GM19240 (cell line): ENCODE results near the gene SNX21.

Experiments used
- DNase-seq: peaks from one replicate; pipeline ENCODE4 v3.0.0; 2011; ENCODE audit warnings: low spot score; ENCODE audit not compliant: insufficient read length

The SNX21 gene

DNA sequence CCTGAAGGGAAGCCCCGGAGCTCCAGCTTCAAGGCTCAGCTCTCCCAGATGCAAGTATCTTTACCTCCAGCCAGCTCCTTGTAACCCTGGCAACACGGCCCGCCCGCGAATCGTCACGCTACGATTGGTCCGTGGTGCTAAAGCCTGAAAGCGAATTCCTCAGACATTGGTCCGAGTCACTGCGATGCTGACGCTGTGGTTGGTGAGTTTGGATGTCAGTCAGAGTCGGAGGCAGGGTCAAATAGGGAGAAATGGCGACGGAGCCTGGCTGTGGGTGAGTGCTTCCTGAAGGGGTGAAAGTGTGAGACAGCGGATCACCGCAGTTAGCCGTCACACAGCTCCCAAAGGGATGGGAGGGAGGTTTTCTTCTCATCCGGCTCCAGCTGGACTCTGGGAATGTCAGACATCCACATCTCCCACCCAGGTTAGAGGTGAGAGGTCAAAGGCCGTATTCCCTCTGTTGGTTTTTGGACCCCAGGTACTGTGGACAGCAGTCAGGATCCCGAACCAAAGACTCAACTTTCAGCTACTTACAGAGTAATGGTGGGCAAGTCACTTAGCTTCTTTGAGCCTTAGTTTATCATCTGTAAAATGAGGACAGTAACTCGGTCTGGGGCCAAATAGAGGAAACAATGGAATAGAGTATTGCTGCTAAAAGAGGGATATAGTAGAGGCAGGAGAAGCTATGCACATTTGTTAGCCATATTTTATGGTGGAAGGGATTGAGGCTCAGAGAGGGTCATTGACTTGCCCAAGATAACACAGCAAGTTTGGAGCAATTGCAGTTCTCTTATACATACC, 47.6 kb downstream of the SNX21 start, which contains the start of gene ZSWIM1:
Gene ZSWIM1, plus strand, starts transcription at position 240 of the 801 bp plus-strand sequence. CDS start 1,366 bp downstream, outside the sequence.
- peak; percentile 97 for DNase-seq

DNA sequence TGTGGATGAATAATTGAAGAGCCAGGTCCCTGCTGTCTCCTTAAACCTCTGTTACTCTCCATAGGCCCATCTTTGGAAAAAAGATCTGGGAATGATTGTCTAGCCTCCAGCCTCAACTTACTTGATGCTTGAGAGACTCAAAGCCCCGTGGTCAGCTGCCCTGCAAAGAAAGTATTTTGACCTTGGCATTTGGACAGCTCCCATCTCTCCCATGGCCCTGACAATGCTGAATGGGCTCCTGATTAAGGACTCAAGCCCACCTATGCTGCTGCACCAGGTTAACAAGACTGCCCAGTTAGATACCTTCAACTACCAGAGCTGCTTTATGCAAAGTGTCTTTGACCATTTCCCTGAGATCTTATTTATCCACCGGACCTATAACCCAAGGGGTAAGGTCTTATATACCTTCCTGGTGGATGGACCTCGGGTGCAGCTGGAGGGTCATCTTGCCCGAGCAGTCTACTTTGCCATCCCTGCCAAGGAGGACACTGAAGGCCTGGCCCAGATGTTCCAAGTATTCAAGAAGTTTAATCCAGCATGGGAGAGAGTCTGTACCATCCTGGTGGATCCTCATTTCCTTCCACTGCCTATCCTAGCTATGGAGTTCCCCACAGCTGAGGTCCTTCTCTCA, 49.0 kb downstream of the SNX21 start:
- no peak for DNase-seq

DNA sequence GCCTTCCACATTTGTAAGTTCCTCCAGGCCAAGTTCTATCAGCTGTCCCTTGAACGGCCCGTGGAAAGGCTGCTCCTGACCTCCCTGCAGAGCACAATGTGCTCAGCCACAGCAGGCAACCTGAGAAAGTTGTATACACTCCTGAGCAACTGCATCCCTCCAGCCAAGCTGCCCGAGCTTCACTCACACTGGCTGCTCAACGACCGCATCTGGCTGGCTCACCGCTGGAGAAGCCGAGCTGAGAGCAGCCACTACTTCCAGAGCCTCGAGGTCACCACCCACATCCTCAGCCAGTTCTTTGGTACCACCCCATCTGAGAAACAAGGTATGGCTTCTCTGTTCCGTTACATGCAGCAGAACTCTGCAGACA, 49.5 kb downstream of the SNX21 start:
- DNase-seq: no peak

DNA sequence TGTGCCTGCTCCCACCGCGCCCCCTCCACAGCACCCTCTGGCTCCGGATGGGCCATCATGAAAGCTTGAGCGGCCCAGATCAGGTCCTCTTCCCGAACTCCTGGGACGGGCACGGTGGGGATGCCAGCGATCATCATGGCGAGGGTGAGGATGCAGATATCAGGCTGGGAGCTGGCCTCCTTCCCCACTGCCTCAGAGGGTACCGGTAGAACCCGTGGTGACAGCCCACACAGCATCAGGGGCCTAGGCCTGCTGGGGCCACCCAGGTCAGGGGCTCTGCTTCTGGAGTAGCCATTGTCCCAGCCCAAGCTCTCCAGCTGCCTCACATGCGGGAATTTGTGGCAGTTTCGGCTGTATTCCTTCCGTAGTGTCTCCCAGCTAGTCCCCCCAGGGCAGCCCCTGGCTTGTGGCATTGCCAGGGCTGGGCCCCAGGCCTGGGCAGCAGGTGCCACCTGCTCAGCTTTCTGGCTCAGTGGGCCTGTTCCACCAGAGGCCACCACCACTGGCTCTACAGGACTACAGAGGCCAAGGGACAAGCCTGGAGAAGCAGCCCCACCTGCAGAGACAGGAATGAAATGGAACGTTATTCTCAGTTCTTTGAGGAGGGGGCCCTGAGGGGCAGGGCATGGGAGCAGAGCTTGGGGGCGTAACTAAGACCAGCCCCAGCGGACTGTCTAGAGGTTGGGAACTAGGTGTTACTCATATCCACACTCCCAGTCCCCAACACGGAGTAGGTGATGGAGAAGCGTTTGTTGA, 53.2 kb downstream of the SNX21 start:
- DNase-seq: no peak

DNA sequence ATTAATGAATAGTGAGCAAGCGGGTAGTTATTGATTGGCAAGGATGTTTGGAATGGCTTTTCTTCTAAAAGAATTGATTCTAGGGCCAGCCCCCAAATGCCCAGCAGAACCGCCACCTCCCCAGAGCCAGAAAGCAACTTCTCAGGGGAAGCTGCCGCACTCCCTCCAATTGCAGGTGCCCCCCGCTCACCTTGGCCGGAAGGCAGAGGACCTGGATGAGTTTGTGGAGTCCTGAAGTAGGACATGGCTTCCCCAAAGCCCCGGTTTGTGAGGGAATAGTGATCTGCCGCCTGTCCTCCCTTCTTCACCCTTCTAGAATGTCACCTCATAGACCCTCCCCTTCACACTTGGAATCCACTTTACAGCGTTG, 53.7 kb downstream of the SNX21 start, which contains the start of gene SPATA25:
Gene SPATA25, minus strand, starts transcription at position 277 of the 370 bp plus-strand sequence. Its CDS starts 32 bp downstream, at position 245.
- no peak for DNase-seq

DNA sequence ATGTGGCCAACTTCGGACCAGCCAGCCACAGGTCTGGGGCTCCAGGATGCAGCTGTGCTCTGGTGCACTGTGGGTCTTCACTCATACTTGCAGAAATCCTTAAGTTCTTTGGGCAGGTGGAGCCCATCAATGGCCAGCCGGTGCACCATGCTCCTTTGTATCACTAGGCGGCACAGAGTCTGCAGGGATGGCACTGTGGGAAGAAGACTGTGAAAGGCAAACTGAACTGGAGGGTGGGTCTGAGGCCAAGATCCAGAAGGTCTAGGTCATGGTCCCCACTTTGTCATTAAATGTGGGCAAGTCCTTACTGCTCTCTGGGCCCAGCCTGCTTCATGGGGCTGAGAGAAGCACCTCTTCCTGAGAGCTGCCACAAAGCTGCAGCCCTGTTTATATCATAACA, 55.1 kb downstream of the SNX21 start:
- no peak for DNase-seq

DNA sequence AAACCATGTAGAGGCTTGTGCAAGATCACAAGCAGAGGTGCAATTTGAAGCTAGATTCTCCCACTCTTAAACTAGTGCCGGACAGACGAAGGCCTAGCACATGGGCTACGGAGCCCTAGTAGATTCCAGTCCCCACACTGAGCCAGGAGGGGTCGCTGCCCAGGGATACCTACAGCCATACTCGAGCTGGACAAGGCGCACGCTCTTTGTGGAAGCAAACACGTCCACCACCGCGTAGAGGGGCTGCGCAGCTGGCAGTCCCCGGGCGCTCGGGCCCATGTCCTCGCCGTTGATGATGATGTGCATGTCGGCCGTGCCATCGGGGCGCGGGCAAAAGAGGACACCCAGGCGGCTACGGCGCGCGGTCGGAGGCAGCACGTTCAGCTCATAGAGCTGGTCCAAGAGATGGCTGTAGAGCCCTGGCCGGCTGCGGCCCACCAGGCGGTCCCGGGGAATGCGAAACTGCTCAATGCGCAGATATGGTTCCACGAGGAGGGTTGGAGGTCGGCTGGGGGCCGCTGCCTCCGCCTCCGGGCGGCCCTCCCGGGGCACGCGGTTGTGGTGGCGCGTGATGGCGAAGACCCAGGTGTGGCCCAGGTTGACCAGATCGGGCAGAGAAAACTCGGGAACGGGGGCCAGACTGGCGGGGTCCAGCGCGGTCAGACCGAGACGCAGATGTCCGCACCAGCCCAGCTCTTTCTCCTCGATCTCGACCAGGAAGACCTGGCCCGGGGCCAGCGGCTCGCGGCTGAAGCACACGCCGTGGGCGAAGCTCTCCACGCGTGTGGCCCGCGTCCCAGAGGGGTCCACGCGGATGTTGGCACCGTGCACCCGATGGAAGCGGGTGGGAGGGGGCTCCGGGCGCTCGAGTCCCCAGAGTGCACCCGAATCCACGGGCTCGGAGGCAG, 56.7 kb downstream of the SNX21 start:
- DNase-seq: no peak

DNA sequence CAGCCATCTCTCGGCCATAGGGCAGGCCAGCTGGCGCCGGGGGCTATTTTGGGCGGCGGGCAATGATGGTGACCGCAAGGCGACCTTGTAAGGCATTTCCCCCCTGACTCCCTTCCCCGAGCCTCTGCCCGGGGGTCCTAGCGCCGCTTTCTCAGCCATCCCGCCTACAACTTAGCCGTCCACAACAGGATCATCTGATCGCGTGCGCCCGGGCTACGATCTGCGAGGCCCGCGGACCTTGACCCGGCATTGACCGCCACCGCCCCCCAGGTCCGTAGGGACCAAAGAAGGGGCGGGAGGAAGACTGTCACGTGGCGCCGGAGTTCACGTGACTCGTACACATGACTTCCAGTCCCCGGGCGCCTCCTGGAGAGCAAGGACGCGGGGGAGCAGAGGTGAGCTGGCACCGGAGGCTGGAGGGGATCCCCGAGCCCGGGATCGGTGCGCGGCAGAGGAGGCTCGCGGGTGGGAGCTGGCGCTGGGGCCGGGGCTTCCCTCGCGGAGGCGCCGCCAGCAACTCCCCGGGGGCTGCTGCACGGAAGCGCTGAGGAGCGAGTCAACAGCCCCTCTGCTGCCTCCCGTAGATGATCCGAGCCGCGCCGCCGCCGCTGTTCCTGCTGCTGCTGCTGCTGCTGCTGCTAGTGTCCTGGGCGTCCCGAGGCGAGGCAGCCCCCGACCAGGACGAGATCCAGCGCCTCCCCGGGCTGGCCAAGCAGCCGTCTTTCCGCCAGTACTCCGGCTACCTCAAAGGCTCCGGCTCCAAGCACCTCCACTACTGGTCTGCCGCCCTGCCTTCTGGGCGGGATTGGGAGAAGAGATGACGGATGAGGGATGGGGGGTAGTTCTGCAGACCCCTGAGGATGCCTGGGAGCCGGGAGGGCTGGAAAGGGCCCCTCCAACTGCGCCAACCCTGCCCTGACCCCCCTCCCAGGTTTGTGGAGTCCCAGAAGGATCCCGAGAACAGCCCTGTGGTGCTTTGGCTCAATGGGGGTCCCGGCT, 57.7 kb downstream of the SNX21 start, which contains the start of the genes CTSA and NEURL2:
Gene CTSA, plus strand, starts transcription at position 351 of the 999 bp plus-strand sequence. Its CDS starts 234 bp downstream, at position 585.
Gene NEURL2, minus strand, starts transcription at position 224 of the 999 bp plus-strand sequence. Its CDS starts 217 bp downstream, at position 7.
- DNase-seq: peak; percentile 89

DNA sequence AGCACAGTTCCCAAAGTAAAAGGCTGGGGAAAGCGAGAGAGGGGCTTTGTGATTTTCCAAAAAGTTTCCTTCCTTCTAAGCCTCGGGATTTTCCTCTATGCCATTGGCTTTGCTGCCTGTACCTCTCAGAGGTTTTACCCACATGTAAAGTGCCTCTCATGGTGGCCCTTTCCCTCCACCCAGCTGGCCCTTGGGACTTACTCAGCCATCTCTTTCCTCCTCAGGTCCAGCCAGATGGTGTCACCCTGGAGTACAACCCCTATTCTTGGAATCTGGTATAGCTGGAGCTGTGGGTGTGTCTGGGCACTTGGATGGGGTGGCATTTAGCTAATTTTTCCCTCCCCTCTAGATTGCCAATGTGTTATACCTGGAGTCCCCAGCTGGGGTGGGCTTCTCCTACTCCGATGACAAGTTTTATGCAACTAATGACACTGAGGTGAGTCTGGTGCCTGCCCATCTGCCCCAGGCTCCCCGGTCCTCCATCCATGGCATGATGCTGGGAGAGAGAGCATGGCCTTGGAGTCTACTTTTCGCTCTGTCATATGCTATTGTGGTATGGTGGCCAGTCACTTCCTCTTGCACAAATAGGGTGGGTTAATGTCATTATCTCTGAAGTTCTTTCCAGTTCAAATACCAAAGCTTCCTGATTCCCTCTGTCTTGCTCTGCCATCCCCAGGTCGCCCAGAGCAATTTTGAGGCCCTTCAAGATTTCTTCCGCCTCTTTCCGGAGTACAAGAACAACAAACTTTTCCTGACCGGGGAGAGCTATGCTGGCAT, 58.6 kb downstream of the SNX21 start:
- DNase-seq: no peak
